Activated CD8-positive, alpha-beta memory T cell treated with anti-CD3 and anti-CD28 coated beads for 1 hour (primary cell): ENCODE data around the gene METTL25.

Experiments
- DNase-seq, 2 donors: peaks; one replicate each; pipeline ENCODE4 v3.0.0-alpha.2; 2020; ENCODE audit warnings: low read depth in 1 of 2; ENCODE audit errors: extremely low read depth in 1 of 2

METTL25 gene

GRCh38 chr12:82468563-82468962 lies 110.2 kb downstream of the METTL25 start:
- no peak for DNase-seq

- DNase-seq: no peak
These were observed 112.7 kb downstream of the METTL25 start for GRCh38 chr12:82470906-82471512.

DNA sequence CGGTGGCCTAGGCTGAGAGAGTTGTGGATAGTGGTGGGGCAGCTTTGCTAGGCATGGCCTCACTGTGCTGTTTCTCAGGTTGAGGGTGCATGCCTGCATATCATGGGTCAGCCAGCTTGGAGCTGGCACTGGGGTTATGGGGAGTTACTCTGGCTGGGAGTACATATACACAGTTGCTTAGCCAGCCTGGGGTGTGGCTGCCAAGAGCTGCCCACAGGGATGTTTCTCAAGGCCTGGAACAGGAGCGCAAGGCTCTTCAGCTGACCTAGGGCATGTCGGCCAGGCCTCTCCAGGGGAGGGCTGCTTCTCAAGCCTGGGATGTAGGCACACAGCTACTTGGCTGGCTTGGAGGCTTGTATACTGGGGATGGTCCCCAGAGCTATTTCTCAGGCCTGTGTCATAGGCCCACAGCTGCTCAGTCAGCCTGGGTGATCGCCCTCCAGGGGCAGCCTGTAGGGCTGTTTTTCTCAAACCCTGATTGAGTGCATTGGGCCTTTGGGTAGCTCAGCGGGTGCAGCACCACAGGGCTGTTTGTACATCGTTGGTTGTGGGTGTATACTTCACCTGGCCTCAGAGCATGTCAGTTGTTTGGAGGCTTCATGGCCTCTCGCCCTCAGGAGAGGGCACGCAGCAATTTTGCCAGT lies 114.9 kb downstream of the METTL25 start:
- no peak for DNase-seq

DNA sequence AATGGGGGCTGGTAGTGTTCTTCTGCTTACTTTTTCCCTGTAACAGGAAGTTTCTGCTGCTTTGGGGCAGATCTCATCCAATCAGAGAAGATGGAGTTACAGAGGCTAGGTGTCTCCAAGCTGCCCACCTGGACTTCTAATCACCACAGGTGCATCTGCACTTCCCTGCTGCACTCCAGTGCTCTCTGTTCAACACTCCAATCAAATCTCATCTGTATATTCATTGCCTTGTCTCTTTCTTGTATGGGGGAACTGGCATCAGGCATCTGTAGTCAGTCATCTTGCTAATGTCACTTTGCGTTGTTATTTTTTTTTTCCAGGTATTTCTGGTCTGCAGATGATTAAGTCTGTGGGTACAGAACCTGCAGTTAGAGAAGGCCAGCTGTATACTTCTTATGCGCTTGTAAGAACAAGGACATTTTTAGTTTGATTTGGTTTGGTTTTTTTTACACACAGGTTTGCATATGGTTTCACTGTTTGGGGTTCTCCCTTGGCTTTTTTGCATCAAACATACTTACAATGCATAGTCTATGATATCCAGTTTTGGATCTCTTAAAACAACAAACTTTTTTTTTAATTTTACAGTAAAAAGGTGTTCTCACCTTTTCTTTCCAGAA lies 116.0 kb downstream of the METTL25 start:
- no peak for DNase-seq

DNA sequence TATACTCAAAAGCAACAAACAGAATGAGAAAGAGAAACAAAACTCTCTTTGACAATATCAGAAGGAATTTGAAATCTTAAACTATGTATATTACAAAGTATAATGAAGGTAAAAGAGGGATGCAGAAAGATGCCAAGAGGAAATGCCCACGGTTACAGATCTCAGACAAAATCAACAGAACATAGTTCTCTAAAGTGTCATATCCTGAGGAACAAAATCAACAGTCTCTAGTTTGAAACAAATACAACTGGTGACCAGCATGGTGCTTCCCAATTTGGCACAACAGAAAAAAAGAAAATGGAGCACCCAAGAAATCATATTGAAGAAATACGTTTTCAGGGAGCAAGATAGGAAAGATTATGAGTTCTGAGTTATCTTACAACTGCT lies 116.5 kb downstream of the METTL25 start:
- DNase-seq: no peak

DNA sequence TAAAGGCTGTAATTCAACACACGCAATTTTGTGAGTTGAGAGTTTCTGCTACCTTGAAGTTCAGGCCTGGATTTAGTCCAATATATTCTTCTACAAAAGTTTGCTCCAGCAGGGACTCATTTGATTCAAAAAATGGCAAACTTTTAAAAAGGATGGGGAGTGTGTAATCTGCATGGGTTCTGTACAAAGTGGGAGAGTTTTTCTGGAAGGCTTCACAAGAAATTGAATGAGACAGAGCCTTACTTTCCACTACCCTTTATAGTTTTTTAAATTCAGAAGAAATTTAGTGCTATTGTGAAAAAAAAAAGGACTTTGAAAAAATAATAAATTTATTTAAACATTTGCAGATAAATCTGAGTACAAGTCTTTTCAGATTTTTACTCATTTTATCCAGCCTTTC lies 116.9 kb downstream of the METTL25 start:
- DNase-seq: no peak

- DNase-seq: no peak
These were observed 118.2 kb downstream of the METTL25 start for GRCh38 chr12:82476511-82476910.

DNA sequence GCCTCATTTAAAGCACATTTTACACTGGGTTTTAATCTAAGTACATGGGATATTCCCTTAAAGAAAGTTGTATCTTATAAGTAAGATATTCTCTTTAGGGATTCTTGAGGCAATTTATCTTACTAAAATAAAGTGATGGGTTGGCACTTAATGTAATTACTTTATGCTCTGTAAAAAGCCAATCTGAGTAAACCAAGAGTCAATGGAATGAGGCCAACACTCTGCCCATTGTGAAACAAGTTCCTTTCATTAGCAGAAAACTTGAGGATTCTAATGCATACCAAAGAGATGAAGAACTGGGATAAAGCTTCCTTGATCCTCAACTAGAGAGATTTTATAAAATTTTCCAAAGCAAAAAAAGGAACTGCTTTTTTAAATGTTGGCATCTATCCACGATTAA lies 121.2 kb downstream of the METTL25 start:
- no peak for DNase-seq

- DNase-seq: no peak
These were observed 122.3 kb downstream of the METTL25 start for GRCh38 chr12:82480606-82481005.

DNA sequence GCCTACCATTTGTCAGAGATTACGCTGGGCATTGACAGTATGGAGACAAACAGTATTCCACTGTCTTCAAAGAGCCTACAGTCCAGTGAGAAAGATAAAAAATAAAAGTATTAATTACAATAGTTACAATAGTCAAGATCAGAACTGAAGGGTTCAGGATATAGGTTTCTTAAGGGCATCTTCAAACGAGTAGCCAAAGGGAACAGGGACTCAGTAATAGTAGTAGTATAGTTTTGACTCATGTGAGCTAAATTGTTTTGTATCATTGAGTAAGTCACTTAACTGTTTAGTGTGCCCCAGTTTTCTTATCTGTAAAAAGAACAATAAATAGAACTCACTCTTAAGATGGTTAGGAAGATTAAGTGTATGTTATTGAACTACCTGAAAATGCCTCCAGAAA lies 123.6 kb downstream of the METTL25 start:
- DNase-seq: no peak

DNA sequence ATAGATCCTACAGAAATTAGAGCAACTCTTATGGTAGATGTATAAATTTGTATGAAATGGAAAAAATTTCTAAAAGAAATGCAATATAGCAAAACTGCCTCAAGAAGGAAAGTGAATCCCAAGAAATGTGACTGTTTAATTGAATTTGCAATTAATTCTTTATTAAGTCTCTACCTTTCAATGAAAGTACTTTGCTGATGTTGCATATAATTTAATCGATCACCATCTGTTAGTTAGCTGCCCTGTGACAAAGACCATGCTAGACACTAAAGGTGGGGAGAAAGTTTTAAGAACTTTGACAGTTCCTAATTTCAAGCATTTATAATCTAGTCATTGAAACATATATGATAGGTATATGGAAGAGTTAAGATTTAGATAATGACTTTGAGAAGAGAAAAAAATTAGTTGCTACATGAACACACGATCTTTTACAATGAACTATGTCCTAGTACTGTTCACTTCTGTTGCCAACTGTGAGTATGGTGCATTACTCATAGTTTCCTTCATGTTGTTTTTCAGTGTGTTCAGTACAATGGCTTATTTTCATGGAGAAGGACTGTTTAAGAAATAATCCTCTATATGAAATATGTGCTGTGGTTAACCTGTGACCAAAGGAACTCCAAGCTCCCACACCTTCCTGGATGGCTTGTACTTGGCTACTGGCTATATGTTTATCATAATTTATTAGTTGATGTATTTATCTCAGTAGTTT lies 128.4 kb downstream of the METTL25 start:
- DNase-seq: no peak

GRCh38 chr12:82504409-82504808 lies 146.1 kb downstream of the METTL25 start:
- no peak for DNase-seq

- no peak for DNase-seq
These were observed 146.8 kb downstream of the METTL25 start for GRCh38 chr12:82505150-82505549.

DNA sequence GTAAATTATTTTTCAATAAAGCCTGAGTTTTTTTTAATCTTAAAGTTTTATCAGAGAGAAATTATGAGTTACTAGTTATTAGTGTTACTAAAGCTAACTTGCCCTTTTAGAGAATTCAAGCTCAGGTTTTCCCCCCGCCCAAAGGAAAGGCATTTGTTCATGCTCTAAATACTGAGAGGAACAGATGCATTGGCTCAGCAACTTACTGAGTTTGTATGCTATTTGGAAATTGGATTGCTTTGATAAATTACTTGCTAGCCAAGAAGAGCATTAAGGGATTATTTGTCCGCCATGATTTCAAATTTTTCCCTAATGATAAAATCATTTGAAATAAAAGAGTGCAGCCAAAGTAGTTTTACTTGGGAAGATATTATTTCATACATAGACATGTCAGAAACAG lies 149.4 kb downstream of the METTL25 start:
- no peak for DNase-seq

- no peak for DNase-seq
These were observed 152.1 kb downstream of the METTL25 start for GRCh38 chr12:82510386-82510785.

DNA sequence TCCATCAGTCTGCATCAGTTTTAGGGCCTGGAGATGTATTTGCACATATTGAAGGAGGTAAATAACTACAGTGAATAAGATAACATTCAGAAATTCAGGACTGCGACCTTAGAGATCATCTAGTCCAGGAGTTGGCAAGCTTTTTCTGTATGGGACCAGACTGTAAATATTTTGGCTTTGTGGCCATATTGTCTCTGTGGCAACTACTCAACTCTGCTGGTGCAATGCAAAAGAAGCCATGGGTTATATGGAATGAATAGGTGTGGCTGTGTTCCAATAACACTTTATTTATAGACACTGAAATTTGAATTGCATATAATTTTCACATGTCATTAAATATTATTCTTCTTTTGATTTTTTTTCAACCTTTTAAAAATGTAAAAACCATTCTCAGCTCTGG lies 156.6 kb downstream of the METTL25 start:
- DNase-seq: no peak

DNA sequence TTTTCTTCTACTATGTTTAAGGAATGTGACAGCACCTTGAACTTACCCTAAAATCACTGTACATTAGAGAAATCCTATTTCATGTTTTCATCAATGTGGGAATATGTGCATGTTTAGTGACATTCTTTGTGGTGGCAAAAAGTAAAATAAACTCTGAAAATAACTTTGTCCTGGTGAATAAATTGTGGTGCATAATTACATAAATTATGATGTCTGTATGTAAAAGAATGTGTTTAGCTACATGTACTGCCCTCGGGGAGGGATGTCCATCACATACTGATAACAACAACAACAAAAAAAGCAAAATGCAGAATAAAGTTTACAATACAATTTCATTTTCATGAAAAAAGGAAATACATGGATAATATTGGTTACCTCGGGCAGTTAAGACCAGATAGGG lies 157.3 kb downstream of the METTL25 start:
- DNase-seq: no peak

- no peak for DNase-seq
These were observed 158.7 kb downstream of the METTL25 start for GRCh38 chr12:82517027-82517426.

- DNase-seq: no peak
These were observed 159.5 kb downstream of the METTL25 start for GRCh38 chr12:82517808-82518207.

DNA sequence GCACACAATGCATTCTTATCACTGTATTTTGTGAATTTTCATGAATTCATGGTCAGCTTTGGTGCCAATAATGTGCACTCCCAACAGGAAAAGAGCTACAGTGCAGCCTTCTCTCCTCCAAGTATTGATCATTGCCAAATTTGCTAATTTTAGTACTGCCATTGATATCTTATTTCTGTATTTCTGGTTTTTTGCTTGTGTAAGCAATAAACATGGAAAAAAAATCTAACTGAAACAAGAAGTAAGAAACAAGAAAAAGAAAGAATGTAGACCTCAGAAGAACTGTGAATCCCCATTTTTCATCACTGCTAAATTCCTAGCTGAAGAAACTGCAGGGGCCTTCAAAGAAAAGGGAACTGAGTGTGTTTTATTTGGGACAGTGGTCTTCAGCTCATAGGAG lies 161.2 kb downstream of the METTL25 start:
- no peak for DNase-seq

- DNase-seq: no peak
These were observed 164.0 kb downstream of the METTL25 start for GRCh38 chr12:82522285-82522684.

- no peak for DNase-seq
These were observed 164.4 kb downstream of the METTL25 start for GRCh38 chr12:82522762-82523161.
